Suprapubic skin (tissue), 4 donors: ENCODE results near the gene USP48. TPM values are rescaled to one million over a fixed set of nuclear protein-coding genes. Genes with fewer than 3 reads are reported as not detected.

Source experiments
- DNase-seq, 2 donors: peaks; one replicate each; pipeline ENCODE4 v3.0.0-alpha.2; 2019; ENCODE audit warnings: low spot score in 2 of 2
- H3K27ac ChIP-seq: fragments of 200-600 bp; sonication (generic); one replicate; pipeline ENCODE4 v1.5.1; 2019
- H3K27me3 ChIP-seq: fragments of 200-600 bp; sonication (generic); one replicate; pipeline ENCODE4 v1.5.1; 2019
- H3K36me3 ChIP-seq: fragments of 200-600 bp; sonication (generic); one replicate; pipeline ENCODE4 v1.5.1; 2019
- H3K4me1 ChIP-seq: fragments of 200-600 bp; sonication (generic); one replicate; pipeline ENCODE4 v1.5.1; 2019
- H3K4me3 ChIP-seq: fragments of 200-600 bp; sonication (generic); one replicate; pipeline ENCODE4 v1.5.1; 2019; ENCODE audit warnings: mild to moderate bottlenecking
- H3K9me3 ChIP-seq: fragments of 200-600 bp; sonication (generic); one replicate; pipeline ENCODE4 v1.5.1; 2019
- CTCF ChIP-seq, 2 donors: fragments of 200-600 bp in 1 of 2; fragments of 450-650 bp in 1 of 2; sonication (generic) in 1 of 2; IDR thresholded peaks; one replicate each; pipeline ENCODE4 v1.5.1; 2016 to 2019; ENCODE audit warnings: antibody characterized with exemption in 2 of 2, mild to moderate bottlenecking in 1 of 2, moderate library complexity in 1 of 2
- EP300 ChIP-seq: sonication (generic); formaldehyde crosslinking; IDR thresholded peaks from one replicate; pipeline ENCODE4 v1.6.1; 2017; ENCODE audit warnings: antibody characterized with exemption
- POLR2A ChIP-seq, 2 donors: fragments of 450-650 bp; IDR thresholded peaks; one replicate each; pipeline ENCODE4 v1.6.1; 2017; ENCODE audit warnings: antibody characterized with exemption in 2 of 2, mild to moderate bottlenecking in 2 of 2, moderate library complexity in 2 of 2
- POLR2AphosphoS5 ChIP-seq, 3 donors: sonication (generic); formaldehyde crosslinking; IDR thresholded peaks; one replicate each; pipeline ENCODE4 v1.6.1; 2017; ENCODE audit warnings: antibody characterized with exemption in 3 of 3
- WGBS: methylation state at CpG from one replicate; pipeline ENCODE4 v1.1.5; 2018; 5-methylcytosine and 5-hydroxymethylcytosine counted together
- total RNA-seq, 4 donors: library from RNA; depleted of rRNA; stranded (reverse); fragments of >200 nt; gene quantifications; one replicate each; pipeline ENCODE4 v1.1.0, GENCODE V29; 2016

USP48 gene
- total RNA-seq, 4 donors from 2014 or later = 27.7 to 151 (median 46.0) TPM

GRCh38 chr1:21823980-21824702 lies 41.2 kb upstream of the USP48 start:
- no peak overlapping the region for H3K4me3 ChIP-seq
- 91% methylated on average over 20 of the region's 22 CpGs for WGBS
- H3K4me1 ChIP-seq = no peaks in the 10 kb centered on the region
- no peaks in the 10 kb centered on the region for H3K27me3 ChIP-seq
- TF ChIP-seq POLR2A (IDR thresholded peaks at IDR 0.05) (no peak), EP300 (no peak), CTCF (IDR thresholded peaks at IDR 0.05) (no peak), POLR2AphosphoS5 (IDR thresholded peaks at IDR 0.05) (no peak)
- H3K36me3 ChIP-seq = peaks cover 79% of the 10 kb centered on the region
- H3K9me3 ChIP-seq = no peaks in the 10 kb centered on the region
- H3K27ac ChIP-seq = no peak overlapping the region
- DNase-seq = no peak

GRCh38 chr1:21823206-21823979 lies 40.4 kb upstream of the USP48 start:
- DNase-seq = no peak
- H3K27me3 ChIP-seq = no peaks in the 10 kb centered on the region
- TF ChIP-seq EP300 (no peak), POLR2A (IDR thresholded peaks at IDR 0.05) (no peak), CTCF (IDR thresholded peaks at IDR 0.05) (no peak), POLR2AphosphoS5 (IDR thresholded peaks at IDR 0.05) (no peak)
- no peaks in the 10 kb centered on the region for H3K4me1 ChIP-seq
- H3K4me3 ChIP-seq = no peak overlapping the region
- H3K27ac ChIP-seq = no peak overlapping the region
- 85% methylated on average over 33 of the region's 44 CpGs for WGBS
- H3K36me3 ChIP-seq = peaks cover 72% of the 10 kb centered on the region
- no peaks in the 10 kb centered on the region for H3K9me3 ChIP-seq

- H3K36me3 ChIP-seq = peaks cover 61% of the 10 kb centered on the region
- no peaks in the 10 kb centered on the region for H3K27me3 ChIP-seq
- DNase-seq = no peak
- 83% methylated on average over 2 of the region's 9 CpGs for WGBS
- H3K4me1 ChIP-seq = no peaks in the 10 kb centered on the region
- H3K27ac ChIP-seq = no peak overlapping the region
- H3K9me3 ChIP-seq = no peaks in the 10 kb centered on the region
- TF ChIP-seq EP300 (no peak), CTCF (IDR thresholded peaks at IDR 0.05) (no peak), POLR2A (IDR thresholded peaks at IDR 0.05) (no peak), POLR2AphosphoS5 (IDR thresholded peaks at IDR 0.05) (no peak)
- H3K4me3 ChIP-seq = no peak overlapping the region
Observed at GRCh38 chr1:21822349-21822748, 39.4 kb upstream of the USP48 start.

- WGBS = 83% methylated on average over 8 of the region's 11 CpGs
- no peak for DNase-seq
- no peaks in the 10 kb centered on the region for H3K9me3 ChIP-seq
- peaks cover 53% of the 10 kb centered on the region for H3K36me3 ChIP-seq
- TF ChIP-seq EP300 = no peak
- no peak for TF ChIP-seq CTCF (IDR thresholded peaks at IDR 0.05)
- no peak for TF ChIP-seq POLR2AphosphoS5 (IDR thresholded peaks at IDR 0.05)
- TF ChIP-seq POLR2A (IDR thresholded peaks at IDR 0.05) = no peak
- H3K4me3 ChIP-seq = no peak overlapping the region
- H3K27ac ChIP-seq = no peak overlapping the region
- no peaks in the 10 kb centered on the region for H3K27me3 ChIP-seq
- no peaks in the 10 kb centered on the region for H3K4me1 ChIP-seq
Observed at GRCh38 chr1:21821385-21822019, 38.6 kb upstream of the USP48 start.
